Parathyroid adenoma (tissue), 2 donors: ENCODE measurements around the gene LRP8.

Source experiments
- H2AFZ ChIP-seq: fragments of 300-600 bp; sonication (generic); one replicate; pipeline ENCODE4 v1.7.0; 2017; ENCODE audit warnings: antibody characterized with exemption, mild to moderate bottlenecking
- H3K27ac ChIP-seq: fragments of 300-600 bp; sonication (generic); one replicate; pipeline ENCODE4 v1.7.0; 2017
- H3K27me3 ChIP-seq: fragments of 300-600 bp; sonication (generic); one replicate; pipeline ENCODE4 v1.7.0; 2017; ENCODE audit warnings: low read length; ENCODE audit not compliant: control insufficient read depth, insufficient read depth
- H3K36me3 ChIP-seq: fragments of 300-600 bp; sonication (generic); one replicate; pipeline ENCODE4 v1.7.0; 2017; ENCODE audit warnings: low read length; ENCODE audit not compliant: control insufficient read depth, insufficient read depth
- H3K4me1 ChIP-seq: fragments of 300-600 bp; sonication (generic); one replicate; pipeline ENCODE4 v1.7.0; 2017; ENCODE audit warnings: control low read depth
- H3K4me2 ChIP-seq: fragments of 300-600 bp; sonication (generic); one replicate; pipeline ENCODE4 v1.7.0; 2017; ENCODE audit warnings: low read length
- H3K4me3 ChIP-seq: fragments of 300-600 bp; sonication (generic); one replicate; pipeline ENCODE4 v1.7.0; 2017; ENCODE audit warnings: low read depth, low read length
- H3K79me2 ChIP-seq: fragments of 300-600 bp; sonication (generic); one replicate; pipeline ENCODE4 v1.7.0; 2017; ENCODE audit warnings: control low read depth
- H3K9ac ChIP-seq: fragments of 300-600 bp; sonication (generic); one replicate; pipeline ENCODE4 v1.7.0; 2017; ENCODE audit warnings: mild to moderate bottlenecking
- H3K9me3 ChIP-seq: fragments of 300-600 bp; sonication (generic); one replicate; pipeline ENCODE4 v1.7.0; 2017; ENCODE audit warnings: low read length; ENCODE audit not compliant: control insufficient read depth
- CTCF ChIP-seq: fragments of 300-600 bp; sonication (generic); IDR thresholded peaks from one replicate; pipeline ENCODE4 v1.7.0; 2017; ENCODE audit warnings: antibody characterized with exemption, mild to moderate bottlenecking
- donor health status: primary hyperparathyroidism.

LRP8 gene

GRCh38 chr1:53259932-53260331 lies 67.9 kb downstream of the LRP8 start:
- no peaks in the 10 kb centered on the region for H3K4me1 ChIP-seq
- H3K27ac ChIP-seq: no peak overlapping the region
- H3K4me2 ChIP-seq: no peak overlapping the region
- no peaks in the 10 kb centered on the region for H3K36me3 ChIP-seq
- no peak overlapping the region for H3K4me3 ChIP-seq
- TF ChIP-seq CTCF: no peak
- no peaks in the 10 kb centered on the region for H3K79me2 ChIP-seq
- no peak overlapping the region for H2AFZ ChIP-seq
- no peaks in the 10 kb centered on the region for H3K9me3 ChIP-seq
- H3K9ac ChIP-seq: no peak overlapping the region
- H3K27me3 ChIP-seq: no peaks in the 10 kb centered on the region

GRCh38 chr1:53258216-53258615 lies 69.7 kb downstream of the LRP8 start:
- Histone ChIP-seq H3K9me3 (no peaks in the 10 kb centered on the region), H3K36me3 (no peaks in the 10 kb centered on the region), H3K4me1 (no peaks in the 10 kb centered on the region), H3K79me2 (no peaks in the 10 kb centered on the region), H3K27ac (no peak overlapping the region), H3K27me3 (no peaks in the 10 kb centered on the region), H3K4me2 (no peak overlapping the region), H3K9ac (no peak overlapping the region), H2AFZ (no peak overlapping the region), H3K4me3 (no peak overlapping the region)
- no peak for TF ChIP-seq CTCF

- Histone ChIP-seq H3K4me3 (no peak overlapping the region), H3K4me2 (no peak overlapping the region), H3K4me1 (no peaks in the 10 kb centered on the region), H2AFZ (no peak overlapping the region), H3K9ac (no peak overlapping the region), H3K79me2 (no peaks in the 10 kb centered on the region), H3K27me3 (no peaks in the 10 kb centered on the region), H3K9me3 (no peaks in the 10 kb centered on the region), H3K27ac (no peak overlapping the region), H3K36me3 (no peaks in the 10 kb centered on the region)
- TF ChIP-seq CTCF: no peak
These were observed 70.3 kb downstream of the LRP8 start for GRCh38 chr1:53257454-53258081.

- Histone ChIP-seq H3K27ac (no peak overlapping the region), H3K4me2 (no peak overlapping the region), H3K4me1 (no peaks in the 10 kb centered on the region), H3K9ac (no peak overlapping the region), H3K9me3 (no peaks in the 10 kb centered on the region), H3K4me3 (no peak overlapping the region), H3K79me2 (no peaks in the 10 kb centered on the region), H2AFZ (no peak overlapping the region), H3K36me3 (no peaks in the 10 kb centered on the region), H3K27me3 (no peaks in the 10 kb centered on the region)
- no peak for TF ChIP-seq CTCF
These were observed 71.1 kb downstream of the LRP8 start for GRCh38 chr1:53256511-53257453.
